Memory B cell (primary cell): Measurements from ENCODE around the gene RASAL1.

Experiments used
- ATAC-seq: fragments of 150-1000 bp; cut with Tn5 transposase; 2 replicates; pipeline ENCODE4 v1.10.0; 2021; ENCODE audit warnings: low read depth, mild to moderate bottlenecking, moderate library complexity
- DNase-seq, 2 donors: peaks; one replicate each; pipeline ENCODE4 v3.0.0; 2022; ENCODE audit warnings: low spot score in 2 of 2
- H3K27ac Mint-ChIP-seq: one replicate; pipeline ENCODE4 v1.8.0; 2022; ENCODE audit warnings: mild to moderate bottlenecking, moderate library complexity, mixed read lengths
- H3K27me3 Mint-ChIP-seq: one replicate; pipeline ENCODE4 v1.8.0; 2022; ENCODE audit warnings: mixed read lengths
- H3K36me3 Mint-ChIP-seq: one replicate; pipeline ENCODE4 v1.8.0; 2022; ENCODE audit warnings: mild to moderate bottlenecking, mixed read lengths
- H3K4me1 Mint-ChIP-seq: one replicate; pipeline ENCODE4 v1.8.0; 2022; ENCODE audit warnings: mixed read lengths
- H3K4me3 Mint-ChIP-seq: one replicate; pipeline ENCODE4 v1.8.0; 2022; ENCODE audit warnings: mild to moderate bottlenecking, moderate library complexity, mixed read lengths
- H3K9me3 Mint-ChIP-seq: one replicate; pipeline ENCODE4 v1.8.0; 2022; ENCODE audit warnings: mixed read lengths

The RASAL1 gene

DNA sequence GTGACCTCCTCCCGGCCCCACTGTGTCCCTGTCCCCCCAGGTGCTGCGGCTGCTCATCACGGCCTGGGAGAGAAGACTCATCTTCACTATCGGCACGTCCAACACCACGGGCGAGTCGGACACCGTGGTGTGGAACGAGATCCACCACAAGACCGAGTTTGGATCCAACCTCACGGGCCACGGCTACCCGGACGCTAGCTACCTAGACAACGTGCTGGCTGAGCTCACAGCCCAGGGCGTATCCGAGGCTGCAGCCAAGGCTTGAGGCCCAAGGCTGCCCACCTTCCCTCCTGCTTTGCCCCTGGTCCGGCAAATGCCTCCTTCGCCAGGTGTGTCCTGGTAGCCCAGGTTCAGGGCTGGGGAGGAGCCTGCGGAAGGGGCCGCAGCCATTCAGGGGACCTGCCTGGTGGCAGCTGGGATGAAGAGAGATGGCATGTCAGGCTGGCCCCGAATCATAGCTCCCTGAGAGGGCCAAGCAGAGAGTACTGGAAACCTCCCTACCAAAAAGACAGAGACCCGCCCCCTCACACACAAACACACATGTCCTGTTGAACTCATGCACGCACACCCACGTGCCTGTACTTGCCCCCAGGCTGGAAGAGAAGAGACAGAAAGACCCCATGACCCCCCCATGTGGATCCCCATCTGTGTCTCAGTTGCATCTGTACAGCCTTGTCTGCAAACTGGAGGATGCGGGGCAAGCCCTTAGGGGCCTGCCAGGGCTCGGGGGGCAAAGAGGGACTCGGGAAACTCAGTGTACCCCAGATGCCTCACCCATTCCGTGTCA lies 38.7 kb downstream of the RASAL1 start:
- DNase-seq, result no peak
- Mint-ChIP-seq H3K4me1 (peaks cover 15% of the 10 kb centered on the region), H3K36me3 (no peaks in the 10 kb centered on the region), H3K27me3 (no peaks in the 10 kb centered on the region), H3K9me3 (no peaks in the 10 kb centered on the region), H3K4me3 (no peak overlapping the region), H3K27ac (peak overlapping the region; percentile 62)
- ATAC-seq, result no peak

DNA sequence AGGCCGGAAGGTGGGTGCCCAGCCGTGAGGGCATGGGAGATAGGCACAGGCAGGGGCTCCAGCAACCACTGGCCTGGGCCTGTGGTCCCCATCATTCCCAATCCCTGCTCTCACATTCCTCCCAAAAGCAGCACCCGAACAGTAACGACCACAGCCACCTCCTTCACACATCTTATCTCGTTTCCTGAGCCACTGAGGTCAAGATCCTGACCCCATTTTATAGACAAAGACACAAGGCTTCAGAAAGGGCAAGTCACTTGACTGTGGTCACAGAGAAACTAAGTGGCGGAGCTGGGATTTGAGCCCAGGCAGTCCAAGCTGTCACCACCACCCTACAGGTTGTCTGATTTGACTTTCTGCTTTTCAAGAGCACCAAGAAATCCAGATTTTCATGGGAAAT lies 40.2 kb downstream of the RASAL1 start:
- no peak for ATAC-seq
- Mint-ChIP-seq H3K36me3 (no peaks in the 10 kb centered on the region), H3K4me1 (peaks cover 30% of the 10 kb centered on the region), H3K27me3 (no peaks in the 10 kb centered on the region), H3K27ac (no peak overlapping the region), H3K4me3 (no peak overlapping the region), H3K9me3 (no peaks in the 10 kb centered on the region)
- DNase-seq, result no peak

DNA sequence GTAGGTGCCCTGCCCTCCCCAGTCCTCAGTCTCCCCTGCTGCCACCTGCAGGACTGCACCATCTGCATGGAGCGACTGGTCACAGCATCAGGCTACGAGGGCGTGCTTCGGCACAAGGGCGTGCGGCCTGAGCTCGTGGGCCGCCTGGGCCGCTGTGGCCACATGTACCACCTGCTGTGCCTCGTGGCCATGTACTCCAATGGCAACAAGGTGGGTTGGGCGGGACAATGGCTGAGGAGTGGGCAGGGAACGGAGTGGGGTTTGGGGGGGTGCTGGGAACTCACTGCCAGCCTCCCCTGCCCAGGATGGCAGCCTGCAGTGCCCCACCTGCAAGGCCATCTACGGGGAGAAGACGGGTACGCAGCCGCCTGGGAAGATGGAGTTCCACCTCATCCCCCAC lies 40.8 kb downstream of the RASAL1 start:
- no peak for ATAC-seq
- no peak overlapping the region for H3K4me3 Mint-ChIP-seq
- H3K9me3 Mint-ChIP-seq, result no peaks in the 10 kb centered on the region
- H3K36me3 Mint-ChIP-seq, result no peaks in the 10 kb centered on the region
- DNase-seq, result no peak
- H3K4me1 Mint-ChIP-seq, result peaks cover 34% of the 10 kb centered on the region
- no peak overlapping the region for H3K27ac Mint-ChIP-seq
- no peaks in the 10 kb centered on the region for H3K27me3 Mint-ChIP-seq

DNA sequence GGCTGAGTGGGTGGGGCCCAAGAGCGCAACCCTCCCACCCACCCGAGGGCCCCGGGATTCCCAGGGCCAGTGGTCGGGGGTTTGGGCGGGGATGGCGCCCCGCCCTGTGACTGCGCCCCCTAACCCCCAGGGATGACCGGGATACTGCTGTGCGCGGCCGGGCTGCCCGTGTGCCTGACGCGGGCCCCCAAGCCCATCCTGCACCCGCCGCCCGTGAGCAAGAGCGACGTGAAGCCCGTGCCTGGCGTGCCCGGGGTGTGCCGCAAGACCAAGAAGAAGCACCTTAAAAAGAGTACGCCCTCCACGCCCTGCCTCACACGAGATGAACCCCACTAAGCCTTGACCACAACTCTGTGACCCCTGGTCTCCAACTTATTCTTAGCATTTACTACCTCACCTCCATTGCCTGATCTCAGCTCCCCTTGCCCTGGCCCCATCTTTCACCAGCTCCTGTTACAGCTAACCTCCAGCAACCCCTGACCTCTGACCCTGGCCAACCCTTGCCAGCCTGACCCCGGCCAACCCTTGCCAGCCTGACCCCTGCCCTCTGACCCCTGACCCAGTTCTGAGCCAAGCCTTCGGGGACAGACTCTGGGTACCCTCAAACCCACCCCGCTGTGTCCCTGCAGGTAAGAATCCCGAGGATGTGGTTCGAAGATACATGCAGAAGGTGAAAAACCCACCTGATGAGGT lies 42.0 kb downstream of the RASAL1 start:
- Mint-ChIP-seq H3K27ac (no peak overlapping the region), H3K4me1 (peaks cover 43% of the 10 kb centered on the region)
- no peak for ATAC-seq

DNA sequence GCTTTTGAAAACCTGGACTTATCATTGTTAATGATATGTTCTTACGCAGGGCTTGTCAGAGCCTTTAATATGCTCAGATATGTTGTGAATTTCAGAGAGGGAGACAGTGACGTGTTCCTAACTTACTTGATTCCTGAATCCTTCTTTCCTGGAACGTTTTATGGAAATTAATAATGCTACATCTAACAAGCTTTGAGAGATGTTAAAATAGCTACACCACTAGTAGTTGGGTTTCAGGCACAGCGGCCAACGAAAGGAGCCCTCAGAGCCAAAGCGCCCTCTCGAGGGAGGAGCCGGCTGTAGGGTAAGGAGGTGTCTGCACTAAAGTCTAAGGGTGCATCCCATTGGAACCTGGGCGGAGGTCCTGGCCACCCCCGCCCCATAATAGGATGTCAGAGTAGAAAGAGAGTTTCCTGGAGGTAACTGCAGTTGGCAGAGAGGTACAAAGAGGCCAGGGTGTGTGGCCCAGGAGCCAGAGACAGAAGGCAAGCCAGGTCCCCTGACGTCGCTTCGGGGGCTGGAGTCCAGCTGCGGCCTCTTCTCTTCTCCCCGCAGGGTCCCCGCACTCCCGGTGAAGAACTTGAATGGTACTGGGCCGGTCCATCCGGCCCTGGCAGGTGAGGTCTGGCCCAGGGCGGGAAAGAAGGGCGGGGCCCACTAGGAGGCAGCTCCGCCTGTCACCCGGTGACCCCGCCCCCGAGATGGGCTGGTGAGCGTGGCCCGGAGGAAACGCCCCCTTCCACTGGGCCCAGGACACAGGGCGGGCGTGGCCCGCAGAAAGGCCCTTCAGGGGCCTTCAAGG lies 42.8 kb downstream of the RASAL1 start:
- Mint-ChIP-seq H3K27me3 (no peaks in the 10 kb centered on the region), H3K4me3 (peak overlapping the region; percentile 76), H3K36me3 (no peaks in the 10 kb centered on the region), H3K27ac (no peak overlapping the region), H3K9me3 (no peaks in the 10 kb centered on the region), H3K4me1 (peaks cover 41% of the 10 kb centered on the region)
- peak; percentile 66 for ATAC-seq
- DNase-seq, result peak in 1 of 2 donors; percentile 42

More for the DNA sequence above, 42.0 kb downstream of the RASAL1 start:
- no peaks in the 10 kb centered on the region for H3K27me3 Mint-ChIP-seq
- H3K36me3 Mint-ChIP-seq, result no peaks in the 10 kb centered on the region
- DNase-seq, result no peak
- peak overlapping the region; percentile 50 for H3K4me3 Mint-ChIP-seq
- H3K9me3 Mint-ChIP-seq, result no peaks in the 10 kb centered on the region

DNA sequence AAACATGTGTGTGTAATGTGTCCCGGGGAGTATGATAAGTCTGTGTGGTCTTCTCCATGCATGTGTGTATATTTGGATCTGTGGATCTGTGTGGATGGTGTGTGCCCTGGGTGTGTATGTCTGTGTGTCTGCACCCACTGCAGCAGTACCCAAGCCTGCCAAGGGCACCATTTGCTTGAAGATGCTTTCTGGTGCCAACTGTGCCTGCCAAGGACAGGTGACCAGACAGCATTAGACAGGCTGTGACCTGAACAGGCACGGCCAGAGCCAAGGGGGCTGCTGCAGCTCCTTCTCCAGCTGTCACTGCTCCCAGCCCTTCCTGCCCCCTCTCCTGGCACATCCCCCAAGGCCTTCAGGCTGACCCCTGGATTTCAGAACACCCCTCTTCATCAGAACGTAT lies 44.1 kb downstream of the RASAL1 start:
- H3K36me3 Mint-ChIP-seq, result no peaks in the 10 kb centered on the region
- H3K27me3 Mint-ChIP-seq, result no peaks in the 10 kb centered on the region
- no peak for DNase-seq
- H3K27ac Mint-ChIP-seq, result peak overlapping the region; percentile 30
- no peak for ATAC-seq
- H3K4me1 Mint-ChIP-seq, result peaks cover 49% of the 10 kb centered on the region
- no peak overlapping the region for H3K4me3 Mint-ChIP-seq
- no peaks in the 10 kb centered on the region for H3K9me3 Mint-ChIP-seq

DNA sequence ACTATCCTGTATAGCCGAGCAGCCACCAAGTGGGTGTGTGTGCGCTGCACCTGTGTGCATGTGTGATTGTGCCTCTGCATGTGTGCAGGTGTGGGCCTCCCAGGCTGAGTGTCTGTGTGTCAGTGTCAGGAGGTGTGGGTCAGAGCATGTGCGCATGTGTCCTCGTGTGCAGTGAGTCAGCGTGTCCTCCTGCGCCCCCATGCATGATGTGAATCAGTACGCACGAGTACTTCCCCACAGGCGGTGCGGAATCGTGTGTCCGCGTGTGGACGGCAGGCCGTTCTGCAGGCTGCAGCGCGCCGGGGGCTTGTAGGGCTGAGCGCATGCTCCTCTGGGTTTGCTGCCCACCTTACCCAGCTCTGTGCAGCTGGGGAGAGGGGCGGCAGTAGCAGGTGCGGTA lies 44.8 kb downstream of the RASAL1 start:
- peak; percentile 56 for ATAC-seq
- H3K4me3 Mint-ChIP-seq, result no peak overlapping the region

DNA sequence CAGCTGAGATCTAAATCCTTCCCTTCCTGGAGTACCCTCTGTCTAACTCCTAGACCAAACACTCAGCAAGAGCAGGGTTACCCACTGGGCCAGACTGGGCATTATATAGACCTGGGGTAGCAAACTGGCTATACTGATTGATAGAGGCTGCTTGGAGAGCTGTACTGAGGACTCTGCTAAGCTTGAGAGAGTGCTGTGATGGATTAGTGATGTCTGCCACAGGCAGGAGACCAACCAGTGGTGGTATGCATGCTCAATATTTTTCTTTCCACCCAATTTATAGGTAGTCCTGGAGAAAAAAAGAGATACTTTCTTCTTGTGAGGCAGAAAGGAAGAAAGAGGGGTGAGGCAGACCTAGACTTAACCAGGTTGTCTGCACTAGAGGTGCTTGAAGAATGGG lies 45.7 kb downstream of the RASAL1 start:
- no peaks in the 10 kb centered on the region for H3K9me3 Mint-ChIP-seq
- no peak overlapping the region for H3K4me3 Mint-ChIP-seq
- peak overlapping the region; percentile 30 for H3K27ac Mint-ChIP-seq
- no peak for ATAC-seq
- peaks cover 62% of the 10 kb centered on the region for H3K4me1 Mint-ChIP-seq
- no peaks in the 10 kb centered on the region for H3K36me3 Mint-ChIP-seq
- DNase-seq, result no peak
- H3K27me3 Mint-ChIP-seq, result no peaks in the 10 kb centered on the region

More for the DNA sequence above, 44.8 kb downstream of the RASAL1 start:
- Mint-ChIP-seq H3K9me3 (no peaks in the 10 kb centered on the region), H3K36me3 (no peaks in the 10 kb centered on the region), H3K27me3 (no peaks in the 10 kb centered on the region), H3K4me1 (peaks cover 55% of the 10 kb centered on the region), H3K27ac (peak overlapping the region; percentile 30)
- DNase-seq, result no peak

DNA sequence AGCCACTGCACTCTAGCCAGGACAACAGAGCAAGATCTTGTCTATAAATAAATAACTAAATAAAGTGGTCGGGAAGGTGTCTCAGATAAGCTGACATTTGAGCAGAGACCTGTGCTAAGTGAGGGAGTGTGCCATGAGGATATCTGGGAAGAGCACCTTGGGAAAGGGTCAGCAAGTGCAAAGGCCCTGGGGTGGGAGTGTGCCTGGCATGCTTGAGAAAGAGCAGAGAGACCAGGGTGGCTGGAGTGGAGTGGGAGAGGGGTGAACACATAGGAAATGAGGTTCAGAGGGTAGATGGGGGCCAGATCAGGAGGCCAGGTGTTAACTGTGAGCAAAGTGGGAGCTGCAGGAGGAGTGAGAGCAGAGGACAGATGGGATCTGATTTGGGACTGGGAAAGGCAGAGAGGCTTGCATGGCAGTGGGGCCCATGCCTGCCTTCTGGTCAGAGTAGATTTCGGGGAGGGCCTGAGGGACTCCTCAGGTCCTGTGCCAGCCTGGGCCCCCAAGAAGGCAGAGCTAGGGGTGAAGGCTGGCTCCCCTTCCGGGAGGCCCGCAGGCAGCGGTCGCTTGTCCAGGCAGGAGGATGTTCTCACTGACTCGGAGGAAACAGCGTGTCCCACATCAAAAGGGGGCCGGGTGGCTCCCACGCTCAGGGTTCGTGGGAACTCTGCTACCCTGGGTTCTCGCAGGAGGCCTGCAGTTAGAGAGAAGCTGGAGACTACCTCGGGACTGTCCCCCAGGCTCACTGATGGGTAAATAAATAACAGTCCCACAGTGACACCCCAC lies 46.4 kb downstream of the RASAL1 start:
- ATAC-seq (no peak), DNase-seq (no peak)
- Mint-ChIP-seq H3K27ac (peak overlapping the region; percentile 38), H3K4me3 (no peak overlapping the region), H3K27me3 (no peaks in the 10 kb centered on the region), H3K9me3 (no peaks in the 10 kb centered on the region), H3K36me3 (no peaks in the 10 kb centered on the region), H3K4me1 (peaks cover 62% of the 10 kb centered on the region)

DNA sequence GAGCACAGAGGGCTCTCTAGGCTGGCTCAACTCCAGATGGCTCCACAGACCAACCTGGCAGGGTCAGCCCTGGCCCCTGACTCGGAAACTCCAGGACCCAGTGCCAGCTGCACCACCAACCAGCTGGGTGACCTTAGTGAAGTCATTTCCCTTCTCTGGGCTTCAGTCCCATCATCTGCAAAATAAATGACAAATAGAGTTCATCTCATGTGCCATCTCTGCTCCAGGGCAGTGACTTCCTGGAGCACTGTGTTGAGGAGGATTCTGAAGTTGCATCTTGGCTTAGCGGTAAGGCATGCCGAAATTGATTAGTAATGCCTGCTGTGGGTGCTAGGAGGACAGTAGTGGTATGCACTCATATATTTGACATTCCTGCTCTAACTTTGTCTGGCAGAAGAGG lies 47.5 kb downstream of the RASAL1 start:
- DNase-seq (no peak), ATAC-seq (no peak)
- peak overlapping the region; percentile 87 for H3K27ac Mint-ChIP-seq
- no peaks in the 10 kb centered on the region for H3K27me3 Mint-ChIP-seq
- peaks cover 65% of the 10 kb centered on the region for H3K4me1 Mint-ChIP-seq
- peak overlapping the region; percentile 22 for H3K4me3 Mint-ChIP-seq
- peaks cover 3% of the 10 kb centered on the region for H3K36me3 Mint-ChIP-seq
- H3K9me3 Mint-ChIP-seq, result no peaks in the 10 kb centered on the region

DNA sequence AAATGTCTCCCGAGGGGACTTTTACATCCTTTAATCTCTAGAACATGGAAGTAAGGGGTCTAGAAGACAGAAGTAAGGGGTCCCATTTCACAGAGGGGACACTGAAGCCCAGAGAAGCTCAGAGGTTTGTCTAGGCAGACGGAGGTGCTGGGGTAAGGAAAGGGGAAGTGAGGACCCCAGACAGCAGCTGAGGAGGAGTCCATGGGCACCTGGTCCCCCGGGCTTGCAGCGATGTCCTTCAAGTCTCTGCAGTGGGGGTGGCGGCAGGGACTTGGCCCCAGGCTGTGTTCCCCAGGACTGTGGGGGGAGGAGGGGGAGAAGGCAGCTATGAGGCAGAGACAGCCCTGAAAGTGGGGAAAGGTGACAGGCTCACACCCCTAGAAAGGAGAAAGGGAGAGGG lies 48.4 kb downstream of the RASAL1 start:
- H3K9me3 Mint-ChIP-seq, result no peaks in the 10 kb centered on the region
- H3K27ac Mint-ChIP-seq, result peak overlapping the region; percentile 87
- peaks cover 59% of the 10 kb centered on the region for H3K4me1 Mint-ChIP-seq
- peaks cover 3% of the 10 kb centered on the region for H3K36me3 Mint-ChIP-seq
- peak; percentile 53 for ATAC-seq
- DNase-seq, result no peak
- H3K27me3 Mint-ChIP-seq, result no peaks in the 10 kb centered on the region
- peak overlapping the region; percentile 85 for H3K4me3 Mint-ChIP-seq

DNA sequence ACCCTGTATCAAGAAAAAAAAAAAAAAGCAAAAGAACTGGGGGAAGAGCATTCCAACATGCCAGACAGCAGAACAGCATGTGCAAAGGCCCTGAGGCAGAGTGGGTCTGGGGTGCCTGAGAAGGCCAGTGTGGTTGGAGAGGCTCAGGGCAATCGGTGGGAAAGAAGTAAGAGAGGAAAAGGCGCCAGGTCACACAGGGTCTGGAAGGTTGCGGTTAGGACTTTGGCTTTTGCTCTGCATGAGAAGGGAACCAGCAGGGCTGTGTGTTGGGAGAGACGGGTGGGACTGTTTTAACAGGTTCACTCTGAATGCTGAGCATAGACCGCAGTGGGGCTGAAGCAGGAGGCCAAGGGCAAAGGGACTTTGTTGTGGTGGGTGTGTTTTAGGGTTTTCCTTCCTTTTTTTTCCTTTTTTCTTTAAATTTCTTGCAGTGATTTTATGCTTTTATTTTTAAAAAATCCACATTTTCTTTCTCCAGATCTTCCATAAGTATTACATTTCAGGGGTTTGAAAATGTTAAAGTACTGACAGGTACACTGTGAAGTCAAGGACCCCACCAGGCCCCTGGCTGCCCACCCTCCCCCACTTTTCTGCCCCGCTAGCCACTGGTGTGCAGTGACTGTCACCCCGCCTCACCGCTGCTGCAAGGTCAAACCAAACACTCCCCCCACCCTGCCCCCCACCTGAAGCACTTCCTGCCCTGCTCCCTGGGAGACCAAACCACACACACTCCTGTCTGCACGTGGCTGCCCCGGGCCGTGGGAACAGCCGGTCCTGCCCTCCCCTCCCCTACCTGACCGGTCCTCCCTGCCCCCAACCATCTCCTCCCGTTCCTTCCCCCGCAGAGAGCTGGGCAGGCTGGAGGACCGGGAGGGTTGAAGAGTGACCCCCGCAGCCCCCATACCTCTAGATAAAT lies 49.1 kb downstream of the RASAL1 start:
- Mint-ChIP-seq H3K27me3 (no peaks in the 10 kb centered on the region), H3K27ac (peak overlapping the region; percentile 87), H3K4me3 (peak overlapping the region; percentile 85), H3K36me3 (peaks cover 3% of the 10 kb centered on the region), H3K4me1 (peaks cover 53% of the 10 kb centered on the region), H3K9me3 (no peaks in the 10 kb centered on the region)
- no peak for DNase-seq
- ATAC-seq, result peak; percentile 27
